ENCODE results near the gene SSR4.

Gene SSR4

DNA sequence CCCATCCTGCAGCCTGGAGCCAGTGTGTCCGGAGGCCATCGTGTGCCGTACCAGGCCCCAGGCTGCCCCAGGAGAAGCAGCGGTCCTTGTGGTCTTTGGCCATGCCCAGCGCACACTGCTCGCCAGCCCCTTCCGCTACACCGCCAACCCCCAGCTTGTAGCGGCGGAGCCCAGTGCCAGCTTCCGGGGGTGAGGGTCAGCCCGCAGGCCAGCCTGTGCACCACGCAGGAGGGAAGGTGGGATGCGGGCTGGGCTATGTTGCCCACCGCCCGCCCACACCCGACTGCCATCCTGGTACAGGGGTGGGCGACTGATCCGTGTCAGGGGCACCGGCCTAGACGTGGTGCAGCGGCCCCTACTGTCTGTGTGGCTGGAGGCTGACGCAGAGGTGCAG is 21.3 kb upstream of the SSR4 start:
- H3K9ac ChIP-seq (ENCODE audit: low read depth, low read length, poor library complexity) = no peak overlapping the region
- no peaks in the 10 kb centered on the region for H3K79me1 ChIP-seq (ENCODE audit: low read depth, low read length)
- no peaks in the 10 kb centered on the region for H3K9me3 ChIP-seq (replicated peaks in 1 of 2; ENCODE audit: control insufficient read depth in 2 of 2, insufficient read depth in 1 of 2, low read depth in 1 of 2, low read length in 2 of 2)
- DNase-seq (ENCODE audit: low spot score) = no peak
- no peak overlapping the region for H3K4ac ChIP-seq (ENCODE audit: low read length)
- no CpG with 5 or more reads among the region's 23 CpGs for WGBS, 2 donors (ENCODE audit: extremely low coverage in 2 of 2, insufficient read length in 2 of 2, insufficient replicate concordance in 1 of 2)
- no peak overlapping the region for H2BK12ac ChIP-seq (ENCODE audit: low read length)
- no peak overlapping the region for H3K14ac ChIP-seq (ENCODE audit: low read length)
- H3K27me3 ChIP-seq (ENCODE audit: control insufficient read depth in 3 of 3, insufficient read depth in 3 of 3, low read depth in 1 of 3, low read length in 3 of 3) = no peaks in the 10 kb centered on the region
- no peak overlapping the region for H2BK5ac ChIP-seq (ENCODE audit: low read length)
- H2BK15ac ChIP-seq (ENCODE audit: low read length) = no peak overlapping the region
- H3K27ac ChIP-seq (replicated peaks; ENCODE audit: low read length) = no peak overlapping the region
- no peak overlapping the region for H4K8ac ChIP-seq (ENCODE audit: low read depth, low read length)
- H3K4me2 ChIP-seq (ENCODE audit: insufficient read depth, low read length, poor library complexity, severe bottlenecking) = no peak overlapping the region
- no peak overlapping the region for H3K4me3 ChIP-seq (ENCODE audit: low read length in 2 of 2)
- no peaks in the 10 kb centered on the region for H3K4me1 ChIP-seq (ENCODE audit: control insufficient read depth in 2 of 2, insufficient read depth in 1 of 2, low read depth in 1 of 2, low read length in 2 of 2)
- H3K18ac ChIP-seq (ENCODE audit: low read length) = no peak overlapping the region
- no peak overlapping the region for H3K23ac ChIP-seq (ENCODE audit: low read depth, low read length, poor library complexity)
- no peaks in the 10 kb centered on the region for H3K36me3 ChIP-seq (replicated peaks in 1 of 2; ENCODE audit: control insufficient read depth in 2 of 2, insufficient read depth in 2 of 2, low read length in 2 of 2)
- H2AK5ac ChIP-seq (ENCODE audit: low read depth, low read length) = no peak overlapping the region
- no peak overlapping the region for H2BK120ac ChIP-seq (ENCODE audit: low read depth, low read length)
- H4K91ac ChIP-seq (ENCODE audit: low read depth, low read length, poor library complexity) = no peak overlapping the region
- no peak overlapping the region for H2AFZ ChIP-seq (ENCODE audit: low read length)

- Histone ChIP-seq H4K91ac (ENCODE audit: low read depth, low read length, poor library complexity) (no peak overlapping the region), H3K79me1 (ENCODE audit: low read depth, low read length) (no peaks in the 10 kb centered on the region), H3K4me3 (ENCODE audit: low read length in 2 of 2) (no peak overlapping the region), H3K4ac (ENCODE audit: low read length) (no peak overlapping the region), H2AK5ac (ENCODE audit: low read depth, low read length) (no peak overlapping the region), H3K36me3 (replicated peaks in 1 of 2; ENCODE audit: control insufficient read depth in 2 of 2, insufficient read depth in 2 of 2, low read length in 2 of 2) (no peaks in the 10 kb centered on the region), H4K8ac (ENCODE audit: low read depth, low read length) (no peak overlapping the region), H2BK120ac (ENCODE audit: low read depth, low read length) (no peak overlapping the region), H3K27me3 (ENCODE audit: control insufficient read depth in 3 of 3, insufficient read depth in 3 of 3, low read depth in 1 of 3, low read length in 3 of 3) (no peaks in the 10 kb centered on the region), H3K23ac (ENCODE audit: low read depth, low read length, poor library complexity) (no peak overlapping the region), H2BK15ac (ENCODE audit: low read length) (no peak overlapping the region), H3K4me1 (ENCODE audit: control insufficient read depth in 2 of 2, insufficient read depth in 1 of 2, low read depth in 1 of 2, low read length in 2 of 2) (no peaks in the 10 kb centered on the region), H2BK5ac (ENCODE audit: low read length) (peak overlapping the region; percentile 24), H2BK12ac (ENCODE audit: low read length) (no peak overlapping the region), H3K9ac (ENCODE audit: low read depth, low read length, poor library complexity) (no peak overlapping the region), H3K4me2 (ENCODE audit: insufficient read depth, low read length, poor library complexity, severe bottlenecking) (no peak overlapping the region), H3K27ac (replicated peaks; ENCODE audit: low read length) (no peak overlapping the region), H3K14ac (ENCODE audit: low read length) (no peak overlapping the region), H2AFZ (ENCODE audit: low read length) (no peak overlapping the region), H3K9me3 (replicated peaks in 1 of 2; ENCODE audit: control insufficient read depth in 2 of 2, insufficient read depth in 1 of 2, low read depth in 1 of 2, low read length in 2 of 2) (no peaks in the 10 kb centered on the region), H3K18ac (ENCODE audit: low read length) (no peak overlapping the region)
- no CpG with 5 or more reads among the region's 48 CpGs for WGBS, 2 donors (ENCODE audit: extremely low coverage in 2 of 2, insufficient read length in 2 of 2, insufficient replicate concordance in 1 of 2)
- DNase-seq (ENCODE audit: low spot score) = no peak
Observed at GRCh38 chrX:153773741-153774575, 20.5 kb upstream of the SSR4 start.

- Histone ChIP-seq H2AFZ (ENCODE audit: low read length) (no peak overlapping the region), H3K27ac (replicated peaks; ENCODE audit: low read length) (no peak overlapping the region), H3K14ac (ENCODE audit: low read length) (no peak overlapping the region), H3K23ac (ENCODE audit: low read depth, low read length, poor library complexity) (no peak overlapping the region), H2AK5ac (ENCODE audit: low read depth, low read length) (no peak overlapping the region), H3K27me3 (ENCODE audit: control insufficient read depth in 3 of 3, insufficient read depth in 3 of 3, low read depth in 1 of 3, low read length in 3 of 3) (no peaks in the 10 kb centered on the region), H2BK120ac (ENCODE audit: low read depth, low read length) (no peak overlapping the region), H3K79me1 (ENCODE audit: low read depth, low read length) (no peaks in the 10 kb centered on the region), H3K9me3 (replicated peaks in 1 of 2; ENCODE audit: control insufficient read depth in 2 of 2, insufficient read depth in 1 of 2, low read depth in 1 of 2, low read length in 2 of 2) (no peaks in the 10 kb centered on the region), H3K18ac (ENCODE audit: low read length) (no peak overlapping the region), H3K9ac (ENCODE audit: low read depth, low read length, poor library complexity) (no peak overlapping the region), H3K4ac (ENCODE audit: low read length) (no peak overlapping the region), H3K36me3 (replicated peaks in 1 of 2; ENCODE audit: control insufficient read depth in 2 of 2, insufficient read depth in 2 of 2, low read length in 2 of 2) (no peaks in the 10 kb centered on the region), H4K91ac (ENCODE audit: low read depth, low read length, poor library complexity) (no peak overlapping the region), H3K4me1 (ENCODE audit: control insufficient read depth in 2 of 2, insufficient read depth in 1 of 2, low read depth in 1 of 2, low read length in 2 of 2) (peaks cover 0 to 1% of the 10 kb centered on the region in 2 donors), H3K4me2 (ENCODE audit: insufficient read depth, low read length, poor library complexity, severe bottlenecking) (no peak overlapping the region), H2BK15ac (ENCODE audit: low read length) (no peak overlapping the region), H3K4me3 (ENCODE audit: low read length in 2 of 2) (no peak overlapping the region), H2BK5ac (ENCODE audit: low read length) (peak overlapping the region; percentile 24), H4K8ac (ENCODE audit: low read depth, low read length) (no peak overlapping the region), H2BK12ac (ENCODE audit: low read length) (no peak overlapping the region)
- DNase-seq (ENCODE audit: low spot score) = no peak
- no CpG with 5 or more reads among the region's 37 CpGs for WGBS, 2 donors (ENCODE audit: extremely low coverage in 2 of 2, insufficient read length in 2 of 2, insufficient replicate concordance in 1 of 2)
Observed at GRCh38 chrX:153774576-153775292, 19.7 kb upstream of the SSR4 start.

Data from neuronal stem cell (in vitro differentiated cells).